ENCODE results near the gene COMTD1. TPM values are rescaled to one million over a fixed set of nuclear protein-coding genes. Genes with fewer than 3 reads are reported as not detected.

COMTD1 gene
- total and polyA plus RNA-seq, 12 donors: 2.0 to 137 (median 32.7) TPM

DNA sequence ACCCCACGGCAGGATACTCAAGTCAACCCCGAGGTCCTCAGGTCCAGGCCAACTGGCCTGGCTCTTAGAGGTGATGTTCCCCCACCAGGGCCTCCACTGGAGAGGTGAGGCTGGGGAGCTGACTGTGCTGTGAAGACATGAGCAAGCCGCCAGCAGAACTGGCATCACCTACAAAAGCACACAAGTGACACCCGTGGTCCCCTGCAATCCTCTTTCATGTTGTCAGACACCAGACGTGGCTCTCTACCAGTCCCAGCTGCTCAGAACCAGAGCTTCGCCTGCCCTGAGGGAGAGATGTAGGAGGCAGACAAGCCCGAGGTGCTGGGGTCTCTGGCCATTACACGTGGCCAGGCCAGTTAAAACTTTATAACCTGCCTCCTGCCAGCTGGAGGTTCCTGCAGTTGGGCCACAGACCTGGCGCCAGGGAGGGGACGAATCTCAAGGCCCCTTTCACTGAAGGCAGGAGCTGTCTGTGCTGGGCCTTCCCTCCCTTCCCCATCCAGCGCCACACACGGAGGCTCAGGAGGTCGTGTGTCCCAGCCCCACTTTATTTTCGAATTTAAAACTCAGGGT, 2.2 kb downstream of the COMTD1 start:
- H3K9me3 ChIP-seq (replicated peaks in 1 of 3): no peaks in the 10 kb centered on the region
- 29 to 60% (median 44%) methylated on average over 8 to 14 of the region's 14 CpGs for WGBS, 4 donors
- H3K27ac ChIP-seq: peak overlapping the region; percentile 50 to 88 (median 72)
- peaks cover 0 to 35% of the 10 kb centered on the region in 2 donors for H3K36me3 ChIP-seq (replicated peaks in 1 of 2)
- peaks cover 7 to 25% of the 10 kb centered on the region in 2 donors for H3K4me1 ChIP-seq (replicated peaks in 1 of 2)
- DNase-seq: peak in 5 of 7 donors; percentile 47 to 70 (median 53)
- H3K4me3 ChIP-seq: peak overlapping the region in 1 of 4 donors; percentile 72
- H3K27me3 ChIP-seq: no peaks in the 10 kb centered on the region
- TF ChIP-seq, protein P1, sequence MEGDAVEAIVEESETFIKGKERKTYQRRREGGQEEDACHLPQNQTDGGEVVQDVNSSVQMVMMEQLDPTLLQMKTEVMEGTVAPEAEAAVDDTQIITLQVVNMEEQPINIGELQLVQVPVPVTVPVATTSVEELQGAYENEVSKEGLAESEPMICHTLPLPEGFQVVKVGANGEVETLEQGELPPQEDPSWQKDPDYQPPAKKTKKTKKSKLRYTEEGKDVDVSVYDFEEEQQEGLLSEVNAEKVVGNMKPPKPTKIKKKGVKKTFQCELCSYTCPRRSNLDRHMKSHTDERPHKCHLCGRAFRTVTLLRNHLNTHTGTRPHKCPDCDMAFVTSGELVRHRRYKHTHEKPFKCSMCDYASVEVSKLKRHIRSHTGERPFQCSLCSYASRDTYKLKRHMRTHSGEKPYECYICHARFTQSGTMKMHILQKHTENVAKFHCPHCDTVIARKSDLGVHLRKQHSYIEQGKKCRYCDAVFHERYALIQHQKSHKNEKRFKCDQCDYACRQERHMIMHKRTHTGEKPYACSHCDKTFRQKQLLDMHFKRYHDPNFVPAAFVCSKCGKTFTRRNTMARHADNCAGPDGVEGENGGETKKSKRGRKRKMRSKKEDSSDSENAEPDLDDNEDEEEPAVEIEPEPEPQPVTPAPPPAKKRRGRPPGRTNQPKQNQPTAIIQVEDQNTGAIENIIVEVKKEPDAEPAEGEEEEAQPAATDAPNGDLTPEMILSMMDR (IDR thresholded peaks at IDR 0.05): no peak
- intact Hi-C loops (cut with DNase I): loop anchor here (5.0 to 10.0 kb wide), 4 partner anchors 46 to 989 kb away; partner anchors contain the start of gene SAMD8 (in 1 of the 2)

DNA sequence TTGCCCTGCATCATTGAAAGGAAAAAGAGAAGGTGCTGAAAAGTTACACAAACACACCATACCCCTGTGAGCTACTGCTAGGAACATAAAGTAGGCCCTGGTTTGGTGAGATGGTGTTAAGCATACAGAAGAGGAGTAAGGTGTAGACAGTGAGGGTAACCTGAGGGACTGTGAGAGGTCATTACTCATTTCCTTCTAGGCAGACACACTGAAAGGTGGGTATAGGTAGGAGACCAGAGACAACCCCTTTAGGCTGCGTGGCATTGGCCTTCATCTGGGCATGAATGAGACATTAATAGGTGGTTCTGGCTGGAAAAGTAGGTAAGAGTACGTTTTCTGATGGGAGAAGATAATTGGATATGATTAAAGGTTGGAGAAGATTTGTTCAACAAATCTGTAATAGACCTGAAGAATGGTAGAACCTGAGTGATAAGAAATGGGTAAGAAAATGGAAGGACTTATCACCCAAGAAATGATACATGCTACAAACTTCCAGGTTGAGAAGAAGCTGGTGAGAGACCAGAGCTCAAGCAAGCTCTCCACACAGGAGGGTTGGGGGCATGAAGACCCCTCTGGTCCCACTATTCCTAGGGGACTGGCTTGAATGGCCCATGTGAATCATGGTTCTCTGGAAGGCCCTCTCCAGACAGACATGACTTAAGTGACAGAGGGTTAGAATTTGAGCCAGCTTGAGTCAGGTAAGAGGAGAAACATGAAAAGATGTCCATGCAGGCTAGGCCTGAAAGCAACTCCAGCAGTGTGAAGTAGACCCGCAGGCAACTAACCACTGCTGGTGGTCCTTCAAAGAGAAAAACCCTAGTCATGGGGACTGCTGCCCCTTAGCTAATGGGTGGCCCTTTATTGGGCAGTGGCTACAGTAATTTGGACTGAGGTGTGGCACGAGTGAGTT, 3.8 kb downstream of the COMTD1 start:
- Histone ChIP-seq H3K4me3 (no peak overlapping the region), H3K9me3 (replicated peaks in 1 of 3) (no peaks in the 10 kb centered on the region), H3K27ac (no peak overlapping the region), H3K4me1 (replicated peaks in 1 of 2) (peaks cover 12 to 40% of the 10 kb centered on the region in 2 donors), H3K36me3 (replicated peaks in 1 of 2) (peaks cover 0 to 37% of the 10 kb centered on the region in 2 donors), H3K27me3 (no peaks in the 10 kb centered on the region)
- intact Hi-C loops (cut with DNase I): loop anchor here (5.0 to 10.0 kb wide), 4 partner anchors 45 to 987 kb away; partner anchors contain the start of gene SAMD8 (in 1 of the 2)
- TF ChIP-seq, protein P1 (IDR thresholded peaks at IDR 0.05): no peak
- no peak for TF ChIP-seq POLR2A (IDR thresholded peaks at IDR 0.05)
- DNase-seq: no peak
- WGBS, 4 donors: 81 to 85% (median 84%) methylated on average over 4 of the region's 4 CpGs

DNA sequence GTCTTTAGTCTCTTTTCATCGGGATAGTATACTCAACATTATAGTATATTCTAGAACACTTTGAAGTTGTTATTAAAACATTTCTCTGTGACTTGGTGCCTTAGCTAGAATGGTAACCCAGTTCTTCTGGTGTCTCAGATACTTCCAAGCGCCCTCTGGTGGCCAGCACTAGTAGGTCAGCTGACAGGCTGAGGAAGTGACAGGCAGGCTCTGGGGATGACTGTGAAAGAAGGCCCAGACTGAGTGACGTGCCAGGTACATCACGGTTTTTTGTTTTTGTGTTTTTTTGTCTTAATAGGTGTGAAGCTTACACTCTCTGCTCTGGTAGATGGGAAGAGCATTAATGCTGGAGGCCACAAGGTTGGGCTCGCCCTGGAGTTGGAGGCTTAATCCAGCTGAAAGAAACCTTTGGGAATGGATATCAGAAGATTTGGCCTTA, 5.1 kb downstream of the COMTD1 start:
- intact Hi-C loops (cut with DNase I): loop anchor here (5.0 to 10.0 kb wide), 4 partner anchors 43 to 986 kb away; partner anchors contain the start of gene SAMD8 (in 1 of the 2)
- no peaks in the 10 kb centered on the region for H3K9me3 ChIP-seq (replicated peaks in 1 of 3)
- DNase-seq: peak; percentile 89 to 98 (median 96)
- H3K27ac ChIP-seq: peak overlapping the region in 2 of 5 donors; percentile 11 to 35
- no peak overlapping the region for H3K4me3 ChIP-seq
- TF ChIP-seq, protein P1 (IDR thresholded peaks at IDR 0.05): peak; percentile 87 to 94 (median 92)
- TF ChIP-seq POLR2A (IDR thresholded peaks at IDR 0.05): no peak
- H3K4me1 ChIP-seq (replicated peaks in 1 of 2): peaks cover 25 to 53% of the 10 kb centered on the region in 2 donors
- H3K27me3 ChIP-seq: no peaks in the 10 kb centered on the region
- WGBS, 4 donors: 24 to 26% (median 25%) methylated on average over 5 of the region's 5 CpGs
- H3K36me3 ChIP-seq (replicated peaks in 1 of 2): peaks cover 0 to 40% of the 10 kb centered on the region in 2 donors

DNA sequence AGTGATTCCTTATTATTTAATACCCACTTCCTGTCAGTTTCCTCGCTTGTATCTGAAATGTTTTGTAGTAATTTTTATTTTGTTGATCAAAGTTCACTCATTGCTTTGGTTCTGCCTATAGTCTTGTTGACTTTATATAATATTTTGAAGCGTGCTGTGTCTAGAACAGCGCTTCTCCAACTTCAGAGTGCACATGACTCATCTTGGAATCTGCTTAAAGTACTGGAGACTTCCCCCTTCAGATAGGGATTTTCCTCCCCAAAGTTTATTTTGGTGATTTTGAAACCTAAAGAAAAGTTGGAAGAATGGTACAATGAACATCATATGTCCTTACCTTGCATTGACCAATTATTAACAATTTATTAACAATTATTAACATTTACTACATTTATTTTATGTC, 5.8 kb downstream of the COMTD1 start:
- Histone ChIP-seq H3K9me3 (replicated peaks in 1 of 3) (no peaks in the 10 kb centered on the region), H3K36me3 (replicated peaks in 1 of 2) (peaks cover 0 to 40% of the 10 kb centered on the region in 2 donors), H3K27me3 (no peaks in the 10 kb centered on the region), H3K4me3 (no peak overlapping the region), H3K4me1 (replicated peaks in 1 of 2) (peaks cover 25 to 54% of the 10 kb centered on the region in 2 donors), H3K27ac (peak overlapping the region in 2 of 5 donors; percentile 11 to 35)
- 65 to 86% (median 82%) methylated on average over 3 of the region's 3 CpGs for WGBS, 4 donors
- intact Hi-C loops (cut with DNase I): loop anchor here (5.0 to 10.0 kb wide), 4 partner anchors 43 to 985 kb away; partner anchors contain the start of gene SAMD8 (in 1 of the 2)
- no peak for DNase-seq
- TF ChIP-seq, protein P1 (IDR thresholded peaks at IDR 0.05): no peak
- no peak for TF ChIP-seq POLR2A (IDR thresholded peaks at IDR 0.05)
